HG03439 (cell line): ENCODE results near the gene NOS1AP.

Source experiments
- ATAC-seq: cut with Tn5 transposase; IDR thresholded peaks from one replicate; pipeline ENCODE4 v1.9.1; 2021; ENCODE audit warnings: mild to moderate bottlenecking, moderate library complexity; ENCODE audit not compliant: unreplicated experiment

The NOS1AP gene

GRCh38 chr1:162136760-162137159, 67.3 kb downstream of the NOS1AP start:
- no peak for ATAC-seq

- ATAC-seq: no peak
Measured at GRCh38 chr1:162137179-162137960, 67.9 kb downstream of the NOS1AP start.

- ATAC-seq: no peak
Measured at GRCh38 chr1:162138112-162138511, 68.6 kb downstream of the NOS1AP start.

DNA sequence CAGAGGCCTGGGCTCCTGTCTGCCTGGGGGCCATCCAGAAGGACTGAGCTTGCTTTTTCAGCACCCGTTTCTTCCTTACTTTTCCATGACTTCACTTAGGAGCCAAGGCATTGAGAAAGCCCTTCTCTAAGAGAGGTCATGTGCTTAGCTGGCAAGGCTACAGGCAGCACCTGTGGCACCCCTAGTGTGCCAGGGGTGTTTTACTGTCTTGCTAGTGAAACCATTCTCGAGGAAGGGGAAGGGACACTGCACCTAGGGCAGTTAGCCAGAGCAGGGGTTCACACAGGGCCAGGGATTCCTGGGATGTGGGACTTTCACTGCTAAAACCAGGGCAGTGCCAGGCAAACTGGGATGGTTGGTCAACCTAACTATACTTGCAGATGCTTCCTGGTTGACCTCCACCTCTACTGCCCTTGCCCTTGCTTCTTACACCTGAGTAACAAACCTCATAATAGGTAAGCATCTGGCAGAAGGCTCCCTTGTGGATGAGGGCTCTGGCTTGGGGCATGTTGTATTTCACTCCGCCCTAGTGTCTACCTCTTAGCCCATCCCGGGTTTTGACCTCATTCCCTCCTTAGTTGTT, 69.2 kb downstream of the NOS1AP start:
- no peak for ATAC-seq

DNA sequence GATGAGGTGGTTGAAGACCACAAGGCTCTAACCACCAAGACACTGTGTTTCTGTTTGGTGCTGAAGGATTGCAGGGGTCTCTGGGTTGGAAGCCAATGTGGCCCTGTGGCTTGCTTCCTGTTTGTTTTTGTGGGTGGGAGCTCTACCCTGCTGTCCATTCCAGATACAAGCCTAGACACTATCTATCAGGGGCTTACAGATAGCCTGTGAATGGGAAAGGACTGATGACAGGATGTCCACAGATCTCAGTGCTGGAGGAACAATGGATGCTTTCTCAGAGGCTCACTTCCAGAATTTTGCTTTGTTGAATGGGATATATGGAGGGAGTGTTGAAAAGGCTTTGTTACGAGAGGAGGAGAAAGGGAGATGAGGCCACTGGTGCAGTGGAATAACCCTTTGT, 69.7 kb downstream of the NOS1AP start:
- ATAC-seq: no peak

GRCh38 chr1:162141281-162142054, 72.0 kb downstream of the NOS1AP start:
- no peak for ATAC-seq

- ATAC-seq: no peak
Measured at GRCh38 chr1:162142968-162143367, 73.5 kb downstream of the NOS1AP start.

GRCh38 chr1:162144268-162144667, 74.8 kb downstream of the NOS1AP start:
- no peak for ATAC-seq

DNA sequence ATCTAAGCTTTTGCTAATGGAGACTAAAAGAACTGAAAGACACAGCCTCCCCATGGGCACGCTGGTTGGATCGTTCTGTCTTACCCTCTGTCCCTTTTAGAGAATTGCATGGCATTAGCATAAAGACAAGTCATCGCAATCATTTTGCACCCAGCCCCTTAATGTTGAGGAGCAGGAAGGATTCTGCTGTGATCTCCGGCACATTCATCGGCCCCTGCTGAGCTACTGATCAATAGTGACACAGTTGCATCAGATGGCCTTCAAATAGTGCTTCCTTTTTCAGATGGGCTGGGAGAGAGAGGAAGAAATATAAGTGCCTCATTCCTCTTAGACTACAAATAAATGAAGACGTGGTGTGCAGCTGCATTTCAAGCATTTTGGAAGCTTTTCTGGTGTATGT, 75.4 kb downstream of the NOS1AP start:
- ATAC-seq: no peak

DNA sequence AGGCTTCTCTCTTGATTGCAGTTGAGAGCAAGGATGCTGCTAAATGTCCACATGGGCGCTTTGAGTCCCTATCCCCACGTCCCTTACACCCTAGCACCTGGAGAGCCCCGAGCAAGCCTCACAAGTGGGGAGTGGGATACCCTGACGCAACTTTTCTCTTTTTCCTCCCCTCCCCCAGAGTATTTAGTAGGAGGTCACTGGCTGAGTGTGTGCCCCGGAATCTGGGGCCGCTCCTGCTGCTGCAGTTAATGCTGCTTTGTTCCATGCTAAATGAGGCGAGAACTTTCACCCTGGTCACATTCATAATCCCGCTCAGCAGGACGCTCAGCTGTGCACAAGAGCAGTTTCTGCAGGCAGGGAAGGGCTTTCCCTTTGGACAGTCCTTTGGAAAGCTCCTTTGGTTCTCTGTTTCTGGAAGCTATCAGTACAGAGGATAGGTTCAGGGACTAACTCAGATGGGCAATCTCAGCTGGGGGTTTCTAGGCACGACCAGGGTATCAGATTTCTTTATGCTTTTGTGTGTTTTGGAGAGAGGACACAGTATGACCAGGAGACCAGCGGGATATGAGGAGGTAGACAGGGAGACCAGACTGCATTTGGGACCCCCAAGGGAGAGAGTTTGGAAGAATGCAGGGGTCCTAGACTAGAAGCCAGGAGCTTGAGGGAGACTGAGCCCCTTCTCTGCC, 75.9 kb downstream of the NOS1AP start:
- ATAC-seq: no peak

- no peak for ATAC-seq
Measured at GRCh38 chr1:162145966-162146696, 76.6 kb downstream of the NOS1AP start.

DNA sequence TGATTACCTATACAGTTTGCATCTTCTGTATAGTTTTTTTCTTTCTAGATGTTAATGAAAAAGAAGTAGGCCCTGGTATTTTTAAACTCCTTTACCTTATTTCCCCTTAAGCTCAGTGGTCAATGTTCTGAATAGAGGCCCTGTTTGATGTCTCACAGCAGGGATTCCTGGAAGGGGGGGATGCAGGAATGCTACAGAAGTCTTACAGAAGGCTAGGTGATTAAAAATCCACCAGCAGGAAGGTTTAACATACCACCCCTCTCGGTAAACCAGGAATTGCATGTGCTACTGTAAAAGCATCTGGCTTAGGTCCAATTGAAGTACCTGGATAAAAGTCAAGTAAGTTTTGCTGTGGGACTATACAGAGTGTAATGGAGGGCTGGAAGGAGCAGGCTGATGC, 78.3 kb downstream of the NOS1AP start:
- no peak for ATAC-seq

DNA sequence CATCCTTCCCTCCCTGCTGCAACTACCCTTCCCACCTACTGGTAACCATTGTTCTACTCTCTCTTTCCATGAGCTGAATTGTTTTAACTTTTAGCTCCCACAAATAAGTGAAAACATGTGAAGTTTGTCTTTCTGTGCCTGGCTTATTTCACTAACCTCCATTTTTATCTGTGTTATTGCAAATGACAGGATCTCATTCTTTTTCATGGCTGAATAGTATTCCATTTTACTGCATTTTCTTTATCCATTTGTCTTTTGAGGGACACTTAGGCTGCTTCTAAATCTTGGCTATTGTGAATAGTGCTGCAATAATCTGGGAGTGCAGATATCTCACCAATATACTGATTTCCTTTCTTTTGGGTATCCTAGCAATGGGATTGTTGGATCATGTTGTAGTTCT, 80.6 kb downstream of the NOS1AP start:
- no peak for ATAC-seq

DNA sequence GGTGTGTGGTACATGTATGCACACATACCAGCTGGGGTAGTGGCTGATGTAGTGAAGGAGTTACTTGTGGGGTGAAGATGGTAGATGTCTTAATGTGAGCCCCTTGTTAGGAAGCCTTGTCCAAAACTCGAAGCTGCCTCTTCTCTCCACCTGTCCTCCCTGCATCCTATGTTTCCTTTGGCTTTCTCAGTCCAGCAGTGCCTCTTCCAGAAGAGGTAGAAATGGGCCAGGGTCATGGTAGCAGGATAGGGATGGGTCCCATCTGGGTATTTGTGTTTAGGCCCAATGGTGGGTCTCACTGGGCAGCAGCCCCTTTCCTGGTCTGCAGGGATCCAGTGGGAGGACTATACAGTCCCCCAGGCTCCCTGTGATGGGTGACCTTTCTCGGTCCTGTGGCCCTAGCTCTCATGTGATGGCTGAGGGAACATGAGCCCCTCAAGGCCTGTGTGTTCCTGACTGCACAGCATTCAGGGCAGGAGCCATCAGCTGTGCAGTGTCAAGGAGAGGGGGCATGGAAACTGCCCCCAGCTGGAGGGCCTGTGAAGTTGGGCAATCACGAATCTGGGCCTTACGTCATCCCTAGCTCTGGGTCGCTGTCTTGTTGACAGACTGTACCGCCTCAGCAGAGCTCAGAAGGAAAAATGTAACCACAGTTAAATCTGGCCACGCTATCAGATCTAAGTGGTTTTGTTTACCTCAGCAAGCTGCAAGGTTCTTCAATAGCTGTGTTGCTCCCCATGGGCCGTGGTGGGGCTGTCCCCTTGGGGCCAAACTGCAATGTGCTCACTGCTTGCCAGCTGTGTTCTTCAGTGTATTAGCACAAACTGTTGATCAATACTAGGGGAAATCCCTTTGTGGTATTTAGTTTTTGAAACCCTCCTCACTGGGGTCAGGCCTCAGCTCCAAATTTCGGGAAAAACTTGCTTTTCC, 82.7 kb downstream of the NOS1AP start:
- peak; percentile 88 for ATAC-seq

- no peak for ATAC-seq
Measured at GRCh38 chr1:162153374-162153773, 83.9 kb downstream of the NOS1AP start.

- no peak for ATAC-seq
Measured at GRCh38 chr1:162157469-162157868, 88.0 kb downstream of the NOS1AP start.

- no peak for ATAC-seq
Measured at GRCh38 chr1:162158624-162159271, 89.3 kb downstream of the NOS1AP start.

GRCh38 chr1:162159515-162159914, 90.0 kb downstream of the NOS1AP start:
- ATAC-seq: no peak

- ATAC-seq: no peak
Measured at GRCh38 chr1:162161916-162162550, 92.5 kb downstream of the NOS1AP start.
